Measurements from ENCODE around the gene FILIP1.

DNA sequence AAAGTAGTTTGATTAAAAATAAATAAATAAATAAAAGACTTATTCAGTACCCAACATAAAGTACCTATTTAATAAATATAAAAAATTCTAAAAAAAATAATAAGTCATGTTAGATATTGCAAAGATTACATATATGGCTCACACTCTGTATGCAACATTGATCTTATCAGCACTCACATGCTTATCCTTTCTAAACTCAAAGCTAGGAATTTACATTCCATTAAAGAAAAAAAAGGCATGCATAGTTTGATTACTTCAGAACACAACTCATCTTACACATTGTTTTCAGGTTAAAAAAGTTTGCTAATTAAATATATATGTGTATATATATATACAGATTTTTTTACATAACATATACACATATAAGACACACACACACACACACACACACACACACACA lies 96.4 kb downstream of the FILIP1 start:
- TF ChIP-seq, protein P1, sequence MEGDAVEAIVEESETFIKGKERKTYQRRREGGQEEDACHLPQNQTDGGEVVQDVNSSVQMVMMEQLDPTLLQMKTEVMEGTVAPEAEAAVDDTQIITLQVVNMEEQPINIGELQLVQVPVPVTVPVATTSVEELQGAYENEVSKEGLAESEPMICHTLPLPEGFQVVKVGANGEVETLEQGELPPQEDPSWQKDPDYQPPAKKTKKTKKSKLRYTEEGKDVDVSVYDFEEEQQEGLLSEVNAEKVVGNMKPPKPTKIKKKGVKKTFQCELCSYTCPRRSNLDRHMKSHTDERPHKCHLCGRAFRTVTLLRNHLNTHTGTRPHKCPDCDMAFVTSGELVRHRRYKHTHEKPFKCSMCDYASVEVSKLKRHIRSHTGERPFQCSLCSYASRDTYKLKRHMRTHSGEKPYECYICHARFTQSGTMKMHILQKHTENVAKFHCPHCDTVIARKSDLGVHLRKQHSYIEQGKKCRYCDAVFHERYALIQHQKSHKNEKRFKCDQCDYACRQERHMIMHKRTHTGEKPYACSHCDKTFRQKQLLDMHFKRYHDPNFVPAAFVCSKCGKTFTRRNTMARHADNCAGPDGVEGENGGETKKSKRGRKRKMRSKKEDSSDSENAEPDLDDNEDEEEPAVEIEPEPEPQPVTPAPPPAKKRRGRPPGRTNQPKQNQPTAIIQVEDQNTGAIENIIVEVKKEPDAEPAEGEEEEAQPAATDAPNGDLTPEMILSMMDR (IDR thresholded peaks at IDR 0.05) = no peak
- no peak for TF ChIP-seq EP300 (IDR thresholded peaks at IDR 0.05)
- no peak for TF ChIP-seq POLR2A (IDR thresholded peaks at IDR 0.05)
- TF ChIP-seq POLR2AphosphoS5 (IDR thresholded peaks at IDR 0.05) = no peak

Data from upper lobe of left lung (tissue), 4 donors.